ENCODE measurements around the gene G2E3. TPM values are rescaled to one million over a fixed set of nuclear protein-coding genes. Genes with fewer than 3 reads are reported as not detected.
A peak's percentile ranks its signal among the peaks of the same experiment; 100 is the strongest.

Gene G2E3
- total and polyA plus RNA-seq, 2 of the 13 experiments (the other 11 are each of a cell fraction or from before 2014, with no cell fraction given), result 22.8 to 63.0 TPM

- TF ChIP-seq ZBTB40 (IDR thresholded peaks at IDR 0.05) (0 out of 2 replicates have a peak, but pooled peaks have one; percentile 30), ZBTB40 (CRISPR knock-in tag; IDR thresholded peaks at IDR 0.05) (no peak), PHF8 (CRISPR knock-in tag; IDR thresholded peaks at IDR 0.05) (no peak), MBNL3 (CRISPR knock-in tag; conservative IDR thresholded peaks at IDR 0.05) (no peak), KAT2B (IDR thresholded peaks at IDR 0.05; ENCODE audit: borderline replicate concordance, low read depth, low read length) (peak; percentile 43; the same call in 1 of the 2 replicates), MTF1 (CRISPR knock-in tag; IDR thresholded peaks at IDR 0.05) (peak; percentile 35; the same call in 1 of the 2 replicates), PLSCR1 (CRISPR knock-in tag; IDR thresholded peaks at IDR 0.05; ENCODE audit: borderline replicate concordance) (no peak), FUBP1 (CRISPR knock-in tag; IDR thresholded peaks at IDR 0.05; ENCODE audit: borderline replicate concordance) (no peak), ARID2 (CRISPR knock-in tag; IDR thresholded peaks at IDR 0.05; ENCODE audit: borderline replicate concordance) (peak; percentile 92), MATR3 (CRISPR knock-in tag; IDR thresholded peaks at IDR 0.05) (no peak), MAFK (conservative IDR thresholded peaks at IDR 0.05 in 1 of 2, IDR thresholded peaks at IDR 0.05 in 1 of 2; ENCODE audit: low read length in 2 of 2) (no peak), ZFP37 (CRISPR knock-in tag; IDR thresholded peaks at IDR 0.05; ENCODE audit: borderline replicate concordance) (no peak), RFXANK (CRISPR knock-in tag; IDR thresholded peaks at IDR 0.05) (0 out of 2 replicates have a peak, but pooled peaks have one; percentile 33), ZSCAN12 (CRISPR knock-in tag; IDR thresholded peaks at IDR 0.05) (no peak), TOE1 (CRISPR knock-in tag; IDR thresholded peaks at IDR 0.05) (no peak), TBP (CRISPR knock-in tag; IDR thresholded peaks at IDR 0.05) (no peak), TOPORS (CRISPR knock-in tag; IDR thresholded peaks at IDR 0.05) (peak; percentile 37; the same call in 1 of the 2 replicates), GABPB1 (CRISPR knock-in tag; IDR thresholded peaks at IDR 0.05) (no peak)
- TF ChIP-seq, protein P1, sequence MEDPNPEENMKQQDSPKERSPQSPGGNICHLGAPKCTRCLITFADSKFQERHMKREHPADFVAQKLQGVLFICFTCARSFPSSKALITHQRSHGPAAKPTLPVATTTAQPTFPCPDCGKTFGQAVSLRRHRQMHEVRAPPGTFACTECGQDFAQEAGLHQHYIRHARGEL (CRISPR knock-in tag; IDR thresholded peaks at IDR 0.05), result no peak
Observed at GRCh38 chr14:30623412-30624131, 64.6 kb downstream of the G2E3 start (continued).
